MM.1S (cell line): ENCODE results near the gene WDPCP.

Experiments used
- EZH2 ChIP-seq: fragments of 300-600 bp; sonication (generic); optimal IDR thresholded peaks from 2 replicates; pipeline ENCODE3; 2017; ENCODE audit warnings: low read depth, mild to moderate bottlenecking, antibody characterized with exemption, low read length, mixed read lengths
- EZH2phosphoT487 ChIP-seq: fragments of 300-600 bp; sonication (generic); IDR thresholded peaks from 2 replicates; pipeline ENCODE4 v1.6.1; 2018; ENCODE audit warnings: antibody characterized with exemption, low read length
- TF ChIP-seq, protein P1 (sequence below): fragments of 300-600 bp; sonication (generic); IDR thresholded peaks from 2 replicates; pipeline ENCODE4 v1.5.1; 2016; ENCODE audit warnings: antibody characterized with exemption, low read length, mixed read lengths

DNA sequence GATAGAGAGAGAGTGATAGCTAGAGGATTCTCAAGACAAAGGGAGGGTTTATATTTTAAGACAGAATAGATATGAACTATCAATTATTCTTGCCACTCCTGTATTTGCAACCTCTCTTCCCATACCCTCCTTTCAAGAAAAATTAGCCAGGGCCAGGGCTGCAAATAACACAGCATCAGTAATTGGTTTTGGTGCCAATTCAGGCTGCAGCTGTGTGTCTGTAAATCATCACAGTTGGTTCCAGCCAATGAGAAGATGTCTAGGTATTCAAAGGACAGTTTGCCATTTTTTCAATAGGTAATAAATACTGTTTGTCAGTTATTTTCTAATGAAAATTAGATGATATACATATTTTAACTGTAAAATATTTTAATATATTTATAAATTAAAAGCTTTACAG lies 73.5 kb downstream of the WDPCP start:
- TF ChIP-seq EZH2phosphoT487 (no peak), EZH2 (no peak)
- TF ChIP-seq, protein P1, sequence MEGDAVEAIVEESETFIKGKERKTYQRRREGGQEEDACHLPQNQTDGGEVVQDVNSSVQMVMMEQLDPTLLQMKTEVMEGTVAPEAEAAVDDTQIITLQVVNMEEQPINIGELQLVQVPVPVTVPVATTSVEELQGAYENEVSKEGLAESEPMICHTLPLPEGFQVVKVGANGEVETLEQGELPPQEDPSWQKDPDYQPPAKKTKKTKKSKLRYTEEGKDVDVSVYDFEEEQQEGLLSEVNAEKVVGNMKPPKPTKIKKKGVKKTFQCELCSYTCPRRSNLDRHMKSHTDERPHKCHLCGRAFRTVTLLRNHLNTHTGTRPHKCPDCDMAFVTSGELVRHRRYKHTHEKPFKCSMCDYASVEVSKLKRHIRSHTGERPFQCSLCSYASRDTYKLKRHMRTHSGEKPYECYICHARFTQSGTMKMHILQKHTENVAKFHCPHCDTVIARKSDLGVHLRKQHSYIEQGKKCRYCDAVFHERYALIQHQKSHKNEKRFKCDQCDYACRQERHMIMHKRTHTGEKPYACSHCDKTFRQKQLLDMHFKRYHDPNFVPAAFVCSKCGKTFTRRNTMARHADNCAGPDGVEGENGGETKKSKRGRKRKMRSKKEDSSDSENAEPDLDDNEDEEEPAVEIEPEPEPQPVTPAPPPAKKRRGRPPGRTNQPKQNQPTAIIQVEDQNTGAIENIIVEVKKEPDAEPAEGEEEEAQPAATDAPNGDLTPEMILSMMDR = no peak
